GM12864 (cell line): ENCODE results near the gene DCDC1.

ENCODE experiments used
- DNase-seq: peaks from one replicate; pipeline ENCODE4 v3.0.0-alpha.2; 2011; ENCODE audit warnings: low read depth
- H3K4me3 ChIP-seq: 2 replicates; pipeline ENCODE4 v1.5.1; 2011; ENCODE audit warnings: mild to moderate bottlenecking, low read depth, low read length, control low read depth
- CTCF ChIP-seq: IDR thresholded peaks from 2 replicates; pipeline ENCODE4 v1.5.1; 2011; ENCODE audit warnings: low read depth, mild to moderate bottlenecking, moderate library complexity, low read length, control low read depth, inconsistent platforms; ENCODE audit errors: missing control alignments

The DCDC1 gene

GRCh38 chr11:30916764-30917163 is 452.8 kb downstream of the DCDC1 start:
- no peak for DNase-seq
- no peak overlapping the region for H3K4me3 ChIP-seq
- TF ChIP-seq CTCF: no peak

- no peak overlapping the region for H3K4me3 ChIP-seq
- TF ChIP-seq CTCF: peak; percentile 64
- no peak for DNase-seq
Measured at GRCh38 chr11:30914143-30914762, 455.3 kb downstream of the DCDC1 start.

GRCh38 chr11:30911247-30911646 is 458.3 kb downstream of the DCDC1 start:
- TF ChIP-seq CTCF: no peak
- no peak overlapping the region for H3K4me3 ChIP-seq
- DNase-seq: no peak

- no peak for TF ChIP-seq CTCF
- no peak for DNase-seq
- no peak overlapping the region for H3K4me3 ChIP-seq
Measured at GRCh38 chr11:30908857-30909256, 460.7 kb downstream of the DCDC1 start.

- TF ChIP-seq CTCF: no peak
- DNase-seq: no peak
- H3K4me3 ChIP-seq: no peak overlapping the region
Measured at GRCh38 chr11:30908272-30908671, 461.3 kb downstream of the DCDC1 start.

GRCh38 chr11:30902929-30903328 is 466.6 kb downstream of the DCDC1 start:
- no peak for DNase-seq
- no peak for TF ChIP-seq CTCF

GRCh38 chr11:30895046-30895445 is 474.5 kb downstream of the DCDC1 start:
- H3K4me3 ChIP-seq: no peak overlapping the region
- DNase-seq: no peak
- TF ChIP-seq CTCF: no peak

More at GRCh38 chr11:30902929-30903328, 466.6 kb downstream of the DCDC1 start:
- no peak overlapping the region for H3K4me3 ChIP-seq
